Measurements from ENCODE around the gene CLPTM1L.

GRCh38 chr5:1312206-1312605 lies 32.7 kb downstream of the CLPTM1L start:
- TF ChIP-seq CTCF (IDR thresholded peaks at IDR 0.05) (no peak), EZH2 (IDR thresholded peaks at IDR 0.05; ENCODE audit: borderline replicate concordance, insufficient read depth, low read depth, low read length, poor library complexity, severe bottlenecking) (no peak)
